GM23338 (cell line): ENCODE measurements around the gene SLC6A12.

Experiments used
- CREB1 ChIP-seq: fragments of 250-450 bp; sonication (Bioruptor Pico); IDR thresholded peaks from 2 replicates; pipeline ENCODE4 v1.5.0; 2020; ENCODE audit warnings: low read depth, mild to moderate bottlenecking, moderate library complexity
- EZH2 ChIP-seq: fragments of 200-600 bp; sonication (generic); IDR thresholded peaks from one replicate; pipeline ENCODE4 v1.8.0; 2017; ENCODE audit warnings: antibody characterized with exemption, mild to moderate bottlenecking, low read depth; ENCODE audit not compliant: unreplicated experiment
- EZH2phosphoT487 ChIP-seq: fragments of 200-600 bp; sonication (generic); IDR thresholded peaks from one replicate; pipeline ENCODE4 v1.8.1; 2018; ENCODE audit warnings: antibody characterized with exemption; ENCODE audit not compliant: unreplicated experiment
- JUNB ChIP-seq: IDR thresholded peaks from one replicate; pipeline ENCODE4 v1.6.1; 2016; ENCODE audit warnings: antibody characterized with exemption; ENCODE audit not compliant: unreplicated experiment
- NANOG ChIP-seq: IDR thresholded peaks from 2 replicates; pipeline ENCODE4 v1.6.1; 2016; ENCODE audit warnings: antibody characterized with exemption, borderline replicate concordance
- POLR2AphosphoS5 ChIP-seq: IDR thresholded peaks from 2 replicates; pipeline ENCODE4 v1.6.1; 2016; ENCODE audit warnings: antibody characterized with exemption, low read depth
- STAT1 ChIP-seq: IDR thresholded peaks from one replicate; pipeline ENCODE4 v1.6.1; 2016; ENCODE audit warnings: antibody characterized with exemption; ENCODE audit not compliant: unreplicated experiment
- ZNF114 ChIP-seq: fragments of 250-450 bp; sonication (Bioruptor Pico); IDR thresholded peaks from 2 replicates; pipeline ENCODE4 v1.5.0; 2020; ENCODE audit warnings: mild to moderate bottlenecking, moderate library complexity
- TF ChIP-seq, protein P1 (sequence below), 2 experiments: fragments of 200-600 bp in 1 of 2; sonication (generic) in 1 of 2; conservative IDR thresholded peaks; 2 replicates each; pipeline versions ENCODE4 v1.5.1 to v1.6.1; 2016 to 2017; ENCODE audit warnings: antibody characterized with exemption in 2 of 2, low read depth in 2 of 2, mild to moderate bottlenecking in 2 of 2, moderate library complexity in 1 of 2
- TF ChIP-seq, protein P2 (sequence below): IDR thresholded peaks from one replicate; pipeline ENCODE4 v1.6.1; 2018; ENCODE audit warnings: antibody characterized with exemption; ENCODE audit not compliant: unreplicated experiment
- TF ChIP-seq, protein P3 (sequence below): IDR thresholded peaks from 2 replicates; pipeline ENCODE4 v1.6.1; 2016; ENCODE audit warnings: antibody characterized with exemption
- TF ChIP-seq, protein P4 (sequence below): fragments of 250-450 bp; sonication (Bioruptor Pico); IDR thresholded peaks from 2 replicates; pipeline ENCODE4 v1.5.0; 2020; ENCODE audit warnings: mild to moderate bottlenecking, moderate library complexity

DNA sequence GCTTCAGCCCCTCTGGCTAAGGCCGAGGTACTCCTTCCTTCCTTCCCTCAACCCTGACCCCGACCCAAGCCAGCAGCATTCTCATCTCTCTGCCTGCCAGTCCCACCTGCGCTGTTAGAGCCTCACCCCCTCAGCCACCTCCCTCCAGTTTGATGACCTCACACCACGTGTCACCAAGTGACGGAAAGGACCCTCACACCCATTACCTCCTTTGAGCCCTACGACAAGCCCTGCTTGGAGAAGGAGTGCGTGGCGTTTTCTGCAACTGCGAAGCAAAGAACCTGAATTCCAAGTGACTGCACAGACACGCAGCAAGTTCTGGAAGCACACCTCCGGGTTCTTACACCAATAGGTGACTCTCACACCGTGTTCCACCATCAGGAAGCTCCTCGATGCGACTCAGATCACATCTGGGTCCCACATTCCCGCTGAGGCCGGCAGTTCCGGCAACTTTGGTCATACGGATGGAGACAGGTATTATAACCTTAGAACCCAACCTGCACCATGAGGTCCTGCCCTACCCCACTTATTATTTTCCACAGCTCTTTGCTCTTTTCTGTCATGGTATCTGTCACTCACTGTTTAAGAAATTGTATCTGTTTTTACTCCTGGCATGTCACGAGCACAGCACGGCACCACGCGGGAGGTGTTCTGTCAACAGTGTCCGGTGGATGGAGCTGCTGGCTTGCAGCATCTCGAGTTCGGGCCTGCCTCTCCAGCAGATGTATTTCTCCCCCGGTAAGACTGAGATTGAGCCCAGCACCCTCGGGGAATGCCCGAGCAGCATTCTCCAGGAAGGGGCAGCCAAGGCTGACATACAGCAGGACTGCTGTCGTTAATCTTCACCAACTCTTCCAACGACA lies 5.0 kb upstream of the SLC6A12 start:
- no peak for TF ChIP-seq EZH2phosphoT487
- TF ChIP-seq, protein P1, sequence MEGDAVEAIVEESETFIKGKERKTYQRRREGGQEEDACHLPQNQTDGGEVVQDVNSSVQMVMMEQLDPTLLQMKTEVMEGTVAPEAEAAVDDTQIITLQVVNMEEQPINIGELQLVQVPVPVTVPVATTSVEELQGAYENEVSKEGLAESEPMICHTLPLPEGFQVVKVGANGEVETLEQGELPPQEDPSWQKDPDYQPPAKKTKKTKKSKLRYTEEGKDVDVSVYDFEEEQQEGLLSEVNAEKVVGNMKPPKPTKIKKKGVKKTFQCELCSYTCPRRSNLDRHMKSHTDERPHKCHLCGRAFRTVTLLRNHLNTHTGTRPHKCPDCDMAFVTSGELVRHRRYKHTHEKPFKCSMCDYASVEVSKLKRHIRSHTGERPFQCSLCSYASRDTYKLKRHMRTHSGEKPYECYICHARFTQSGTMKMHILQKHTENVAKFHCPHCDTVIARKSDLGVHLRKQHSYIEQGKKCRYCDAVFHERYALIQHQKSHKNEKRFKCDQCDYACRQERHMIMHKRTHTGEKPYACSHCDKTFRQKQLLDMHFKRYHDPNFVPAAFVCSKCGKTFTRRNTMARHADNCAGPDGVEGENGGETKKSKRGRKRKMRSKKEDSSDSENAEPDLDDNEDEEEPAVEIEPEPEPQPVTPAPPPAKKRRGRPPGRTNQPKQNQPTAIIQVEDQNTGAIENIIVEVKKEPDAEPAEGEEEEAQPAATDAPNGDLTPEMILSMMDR (conservative IDR thresholded peaks at IDR 0.05; ENCODE audit: low read depth in 2 of 2): no peak
- no peak for TF ChIP-seq POLR2AphosphoS5
- TF ChIP-seq, protein P2, sequence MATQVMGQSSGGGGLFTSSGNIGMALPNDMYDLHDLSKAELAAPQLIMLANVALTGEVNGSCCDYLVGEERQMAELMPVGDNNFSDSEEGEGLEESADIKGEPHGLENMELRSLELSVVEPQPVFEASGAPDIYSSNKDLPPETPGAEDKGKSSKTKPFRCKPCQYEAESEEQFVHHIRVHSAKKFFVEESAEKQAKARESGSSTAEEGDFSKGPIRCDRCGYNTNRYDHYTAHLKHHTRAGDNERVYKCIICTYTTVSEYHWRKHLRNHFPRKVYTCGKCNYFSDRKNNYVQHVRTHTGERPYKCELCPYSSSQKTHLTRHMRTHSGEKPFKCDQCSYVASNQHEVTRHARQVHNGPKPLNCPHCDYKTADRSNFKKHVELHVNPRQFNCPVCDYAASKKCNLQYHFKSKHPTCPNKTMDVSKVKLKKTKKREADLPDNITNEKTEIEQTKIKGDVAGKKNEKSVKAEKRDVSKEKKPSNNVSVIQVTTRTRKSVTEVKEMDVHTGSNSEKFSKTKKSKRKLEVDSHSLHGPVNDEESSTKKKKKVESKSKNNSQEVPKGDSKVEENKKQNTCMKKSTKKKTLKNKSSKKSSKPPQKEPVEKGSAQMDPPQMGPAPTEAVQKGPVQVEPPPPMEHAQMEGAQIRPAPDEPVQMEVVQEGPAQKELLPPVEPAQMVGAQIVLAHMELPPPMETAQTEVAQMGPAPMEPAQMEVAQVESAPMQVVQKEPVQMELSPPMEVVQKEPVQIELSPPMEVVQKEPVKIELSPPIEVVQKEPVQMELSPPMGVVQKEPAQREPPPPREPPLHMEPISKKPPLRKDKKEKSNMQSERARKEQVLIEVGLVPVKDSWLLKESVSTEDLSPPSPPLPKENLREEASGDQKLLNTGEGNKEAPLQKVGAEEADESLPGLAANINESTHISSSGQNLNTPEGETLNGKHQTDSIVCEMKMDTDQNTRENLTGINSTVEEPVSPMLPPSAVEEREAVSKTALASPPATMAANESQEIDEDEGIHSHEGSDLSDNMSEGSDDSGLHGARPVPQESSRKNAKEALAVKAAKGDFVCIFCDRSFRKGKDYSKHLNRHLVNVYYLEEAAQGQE: no peak
- TF ChIP-seq NANOG: no peak
- no peak for TF ChIP-seq CREB1
- TF ChIP-seq, protein P3, sequence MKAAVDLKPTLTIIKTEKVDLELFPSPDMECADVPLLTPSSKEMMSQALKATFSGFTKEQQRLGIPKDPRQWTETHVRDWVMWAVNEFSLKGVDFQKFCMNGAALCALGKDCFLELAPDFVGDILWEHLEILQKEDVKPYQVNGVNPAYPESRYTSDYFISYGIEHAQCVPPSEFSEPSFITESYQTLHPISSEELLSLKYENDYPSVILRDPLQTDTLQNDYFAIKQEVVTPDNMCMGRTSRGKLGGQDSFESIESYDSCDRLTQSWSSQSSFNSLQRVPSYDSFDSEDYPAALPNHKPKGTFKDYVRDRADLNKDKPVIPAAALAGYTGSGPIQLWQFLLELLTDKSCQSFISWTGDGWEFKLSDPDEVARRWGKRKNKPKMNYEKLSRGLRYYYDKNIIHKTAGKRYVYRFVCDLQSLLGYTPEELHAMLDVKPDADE: no peak
- TF ChIP-seq EZH2: no peak
- TF ChIP-seq ZNF114 (CRISPR knock-in tag): no peak
- no peak for TF ChIP-seq JUNB
- TF ChIP-seq STAT1: no peak
- TF ChIP-seq, protein P4, sequence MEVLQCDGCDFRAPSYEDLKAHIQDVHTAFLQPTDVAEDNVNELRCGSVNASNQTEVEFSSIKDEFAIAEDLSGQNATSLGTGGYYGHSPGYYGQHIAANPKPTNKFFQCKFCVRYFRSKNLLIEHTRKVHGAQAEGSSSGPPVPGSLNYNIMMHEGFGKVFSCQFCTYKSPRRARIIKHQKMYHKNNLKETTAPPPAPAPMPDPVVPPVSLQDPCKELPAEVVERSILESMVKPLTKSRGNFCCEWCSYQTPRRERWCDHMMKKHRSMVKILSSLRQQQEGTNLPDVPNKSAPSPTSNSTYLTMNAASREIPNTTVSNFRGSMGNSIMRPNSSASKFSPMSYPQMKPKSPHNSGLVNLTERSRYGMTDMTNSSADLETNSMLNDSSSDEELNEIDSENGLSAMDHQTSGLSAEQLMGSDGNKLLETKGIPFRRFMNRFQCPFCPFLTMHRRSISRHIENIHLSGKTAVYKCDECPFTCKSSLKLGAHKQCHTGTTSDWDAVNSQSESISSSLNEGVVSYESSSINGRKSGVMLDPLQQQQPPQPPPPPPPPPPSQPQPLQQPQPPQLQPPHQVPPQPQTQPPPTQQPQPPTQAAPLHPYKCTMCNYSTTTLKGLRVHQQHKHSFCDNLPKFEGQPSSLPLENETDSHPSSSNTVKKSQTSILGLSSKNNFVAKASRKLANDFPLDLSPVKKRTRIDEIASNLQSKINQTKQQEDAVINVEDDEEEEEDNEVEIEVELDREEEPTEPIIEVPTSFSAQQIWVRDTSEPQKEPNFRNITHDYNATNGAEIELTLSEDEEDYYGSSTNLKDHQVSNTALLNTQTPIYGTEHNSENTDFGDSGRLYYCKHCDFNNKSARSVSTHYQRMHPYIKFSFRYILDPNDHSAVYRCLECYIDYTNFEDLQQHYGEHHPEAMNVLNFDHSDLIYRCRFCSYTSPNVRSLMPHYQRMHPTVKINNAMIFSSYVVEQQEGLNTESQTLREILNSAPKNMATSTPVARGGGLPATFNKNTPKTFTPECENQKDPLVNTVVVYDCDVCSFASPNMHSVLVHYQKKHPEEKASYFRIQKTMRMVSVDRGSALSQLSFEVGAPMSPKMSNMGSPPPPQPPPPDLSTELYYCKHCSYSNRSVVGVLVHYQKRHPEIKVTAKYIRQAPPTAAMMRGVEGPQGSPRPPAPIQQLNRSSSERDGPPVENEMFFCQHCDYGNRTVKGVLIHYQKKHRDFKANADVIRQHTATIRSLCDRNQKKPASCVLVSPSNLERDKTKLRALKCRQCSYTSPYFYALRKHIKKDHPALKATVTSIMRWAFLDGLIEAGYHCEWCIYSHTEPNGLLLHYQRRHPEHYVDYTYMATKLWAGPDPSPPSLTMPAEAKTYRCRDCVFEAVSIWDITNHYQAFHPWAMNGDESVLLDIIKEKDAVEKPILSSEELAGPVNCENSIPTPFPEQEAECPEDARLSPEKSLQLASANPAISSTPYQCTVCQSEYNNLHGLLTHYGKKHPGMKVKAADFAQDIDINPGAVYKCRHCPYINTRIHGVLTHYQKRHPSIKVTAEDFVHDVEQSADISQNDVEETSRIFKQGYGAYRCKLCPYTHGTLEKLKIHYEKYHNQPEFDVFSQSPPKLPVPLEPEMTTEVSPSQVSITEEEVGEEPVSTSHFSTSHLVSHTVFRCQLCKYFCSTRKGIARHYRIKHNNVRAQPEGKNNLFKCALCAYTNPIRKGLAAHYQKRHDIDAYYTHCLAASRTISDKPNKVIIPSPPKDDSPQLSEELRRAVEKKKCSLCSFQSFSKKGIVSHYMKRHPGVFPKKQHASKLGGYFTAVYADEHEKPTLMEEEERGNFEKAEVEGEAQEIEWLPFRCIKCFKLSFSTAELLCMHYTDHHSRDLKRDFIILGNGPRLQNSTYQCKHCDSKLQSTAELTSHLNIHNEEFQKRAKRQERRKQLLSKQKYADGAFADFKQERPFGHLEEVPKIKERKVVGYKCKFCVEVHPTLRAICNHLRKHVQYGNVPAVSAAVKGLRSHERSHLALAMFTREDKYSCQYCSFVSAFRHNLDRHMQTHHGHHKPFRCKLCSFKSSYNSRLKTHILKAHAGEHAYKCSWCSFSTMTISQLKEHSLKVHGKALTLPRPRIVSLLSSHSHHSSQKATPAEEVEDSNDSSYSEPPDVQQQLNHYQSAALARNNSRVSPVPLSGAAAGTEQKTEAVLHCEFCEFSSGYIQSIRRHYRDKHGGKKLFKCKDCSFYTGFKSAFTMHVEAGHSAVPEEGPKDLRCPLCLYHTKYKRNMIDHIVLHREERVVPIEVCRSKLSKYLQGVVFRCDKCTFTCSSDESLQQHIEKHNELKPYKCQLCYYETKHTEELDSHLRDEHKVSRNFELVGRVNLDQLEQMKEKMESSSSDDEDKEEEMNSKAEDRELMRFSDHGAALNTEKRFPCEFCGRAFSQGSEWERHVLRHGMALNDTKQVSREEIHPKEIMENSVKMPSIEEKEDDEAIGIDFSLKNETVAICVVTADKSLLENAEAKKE (CRISPR knock-in tag): no peak
